ENCODE data around the gene HIPK4.
"Not testable (repeated sequence)": the region's sequence is repeated elsewhere in the genome, so short reads cannot be mapped to it uniquely, and the experiment has no call there.

HIPK4 gene

DNA sequence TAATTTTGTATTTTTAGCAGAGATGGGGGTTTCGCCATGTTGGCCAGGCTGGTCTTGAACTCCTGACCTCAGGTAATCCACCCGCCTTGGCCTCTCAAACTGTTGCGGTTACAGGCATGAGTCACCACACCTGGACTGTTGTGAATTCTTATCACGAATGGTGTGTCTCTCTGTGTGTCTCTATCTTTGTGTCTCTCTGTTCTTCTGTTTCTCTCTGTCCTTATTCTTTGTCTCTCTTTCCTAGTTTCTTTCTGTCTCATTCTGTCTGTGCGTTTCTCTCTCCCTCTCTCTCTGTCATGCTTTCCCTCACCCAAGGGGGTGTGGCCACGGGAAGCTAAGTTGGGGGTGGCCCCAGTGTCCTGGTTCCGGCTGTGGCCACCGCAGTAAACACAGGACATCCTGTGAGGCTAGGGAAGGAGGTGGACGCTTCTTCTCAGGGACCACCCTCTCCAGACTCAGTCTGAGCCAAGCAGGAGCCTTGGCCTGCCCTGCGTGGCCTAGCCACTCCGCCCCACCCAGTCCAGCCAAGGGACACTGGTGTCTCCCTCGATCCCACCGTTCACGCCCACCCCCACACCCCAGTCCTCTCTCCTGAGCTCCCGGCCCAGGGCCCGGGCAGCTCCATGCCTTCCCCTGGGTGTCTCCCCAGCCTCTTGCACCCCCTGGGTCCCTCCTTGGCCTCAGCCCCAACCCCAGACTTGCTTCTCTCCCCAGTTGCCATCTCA is 27.1 kb upstream of the HIPK4 start:
- DNase-seq (ENCODE audit: low read depth), result peak; percentile 63

DNA sequence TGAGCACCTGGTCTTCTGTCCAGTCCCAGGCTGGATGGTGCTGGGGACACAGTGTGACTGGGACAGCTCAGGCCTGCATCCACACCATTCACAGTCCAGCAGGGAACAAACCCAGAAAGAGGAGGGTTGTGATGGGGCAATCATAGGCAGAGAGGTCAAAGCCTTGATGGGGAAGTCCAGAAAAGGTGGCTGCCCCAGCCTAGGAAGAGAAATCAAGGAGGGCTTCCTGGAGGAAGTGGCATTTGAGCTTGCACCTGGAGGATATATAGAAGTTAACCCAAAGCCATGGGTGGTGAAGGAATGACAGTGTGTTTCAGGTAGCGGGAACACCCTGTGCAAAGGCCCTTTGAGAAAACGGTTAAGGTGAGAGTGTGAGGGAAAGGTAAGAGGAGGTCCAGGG is 25.8 kb upstream of the HIPK4 start:
- no peak for DNase-seq (ENCODE audit: low read depth)

DNA sequence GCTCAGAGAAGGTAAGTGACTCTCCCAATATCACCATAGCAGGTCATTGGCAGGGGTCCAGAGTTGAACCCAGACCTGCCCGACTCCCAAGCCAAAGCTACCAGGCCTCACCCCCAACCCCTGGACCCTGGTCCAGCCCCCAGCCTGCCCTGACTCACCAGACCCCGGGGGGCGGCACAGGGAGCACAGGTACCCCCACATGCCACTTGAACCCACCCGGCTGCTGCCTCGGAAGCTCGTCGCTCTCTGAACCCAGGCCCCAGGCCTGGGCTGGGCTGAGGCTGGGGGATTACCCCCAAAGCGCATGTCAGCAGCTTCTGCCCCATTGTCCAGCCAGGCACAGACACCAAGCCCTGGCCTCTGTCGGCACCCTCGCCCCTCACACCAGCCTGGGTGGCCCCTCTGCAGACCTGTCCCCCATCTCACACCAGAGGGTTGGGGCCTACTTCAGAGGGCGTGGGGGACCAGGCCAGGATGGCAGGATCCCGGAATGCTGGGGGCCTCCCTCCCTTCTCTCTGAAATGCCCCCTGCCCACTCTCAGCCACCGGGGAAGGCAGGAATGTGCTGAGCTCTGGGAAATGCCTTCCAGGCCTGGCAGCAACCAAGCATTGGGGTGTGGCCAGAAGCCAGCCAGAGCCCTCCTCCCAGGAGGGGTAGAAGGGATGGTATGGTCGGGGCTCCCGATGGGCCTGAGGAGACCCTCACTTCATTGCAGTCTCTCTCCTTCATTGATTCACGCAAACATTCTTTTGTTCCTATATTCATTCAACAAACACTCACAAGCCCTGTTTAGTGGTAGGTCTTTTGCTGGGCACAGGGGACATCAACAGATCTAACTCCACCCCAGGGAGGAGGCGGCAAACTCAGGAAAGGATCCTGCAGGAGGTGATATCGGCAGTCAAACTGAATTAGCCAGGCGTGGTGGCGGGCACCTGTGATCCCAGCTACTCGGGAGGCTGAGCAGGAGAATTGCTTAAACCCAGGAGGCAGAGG is 24.9 kb upstream of the HIPK4 start:
- DNase-seq (ENCODE audit: low read depth), result no peak

DNA sequence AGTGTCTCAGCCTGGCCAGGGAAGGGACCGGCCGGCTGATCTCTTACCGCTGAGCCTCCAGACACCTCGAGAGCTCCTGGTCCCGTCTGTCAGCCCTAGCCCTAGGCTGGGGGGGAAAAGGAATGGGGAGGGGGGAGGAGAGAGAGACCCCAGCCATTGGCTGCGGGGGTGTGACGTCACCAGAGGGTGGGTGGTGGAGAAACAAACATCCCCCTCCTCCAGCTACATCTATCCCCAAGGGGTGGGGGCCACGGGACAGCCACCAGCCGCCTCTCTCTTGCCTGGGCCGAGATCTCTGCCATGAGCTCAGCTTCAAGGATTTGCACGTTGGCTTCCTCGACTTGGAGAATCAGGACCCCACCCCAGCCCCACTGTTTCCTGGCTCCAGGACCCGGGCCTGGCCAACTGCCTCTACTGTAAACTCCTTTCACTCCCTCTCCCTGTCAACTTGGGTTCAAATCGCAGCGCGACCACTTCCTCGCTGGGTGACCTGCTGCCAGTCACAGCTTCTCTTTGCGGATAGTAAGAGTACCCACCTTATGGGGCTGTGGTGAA is 23.4 kb upstream of the HIPK4 start, which contains the start of gene PRX:
Gene PRX, minus strand, starts transcription at position 88 of the 555 bp plus-strand sequence. CDS start 5,446 bp downstream, outside the sequence.
- DNase-seq (ENCODE audit: low read depth), result no peak

DNA sequence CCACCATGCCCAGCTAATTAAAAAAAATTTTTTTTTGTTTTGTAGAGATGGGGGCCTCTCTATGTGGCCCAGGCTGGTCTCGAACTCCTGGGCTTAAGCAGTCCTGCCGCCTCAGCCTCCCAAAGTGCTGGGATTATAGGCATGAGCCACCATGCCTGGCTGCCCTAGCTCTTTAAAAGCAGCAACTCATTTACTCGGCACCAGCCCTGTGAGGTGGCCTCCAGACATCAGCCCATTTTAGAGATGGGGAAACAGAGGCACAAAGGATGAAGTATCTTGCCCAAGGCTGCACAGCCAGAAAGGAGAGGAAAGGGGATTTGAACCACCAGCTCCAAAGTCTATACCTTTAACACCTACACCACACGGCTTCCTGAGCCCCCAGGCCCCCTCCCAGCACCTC is 22.9 kb upstream of the HIPK4 start:
- no peak for DNase-seq (ENCODE audit: low read depth)

DNA sequence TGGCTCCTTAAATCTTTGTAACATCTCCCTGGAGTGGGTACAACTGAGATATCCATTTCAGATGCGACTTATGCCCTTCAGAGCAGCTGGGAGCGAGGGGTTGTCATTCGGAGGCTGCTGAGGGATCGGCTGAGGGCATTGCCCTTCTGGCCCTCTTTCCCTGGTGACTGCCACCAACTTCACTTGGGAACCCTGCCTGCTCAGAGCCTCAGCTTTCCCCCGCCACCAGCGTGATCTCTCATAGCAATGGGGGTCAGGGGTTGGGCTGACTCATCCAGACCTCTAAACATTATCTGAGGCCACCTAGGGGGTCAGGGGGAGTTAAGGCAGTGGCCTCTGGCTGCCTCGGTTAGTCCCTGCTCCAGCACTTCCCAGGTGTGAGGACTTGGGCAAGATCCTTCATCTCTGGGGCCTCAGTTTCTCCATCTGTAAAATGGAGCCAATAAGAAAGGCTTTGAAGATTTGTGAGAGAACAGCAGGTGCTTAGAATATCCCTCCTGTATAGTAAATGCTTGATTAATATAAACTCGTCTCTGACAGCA is 22.0 kb upstream of the HIPK4 start:
- DNase-seq (ENCODE audit: low read depth), result no peak

DNA sequence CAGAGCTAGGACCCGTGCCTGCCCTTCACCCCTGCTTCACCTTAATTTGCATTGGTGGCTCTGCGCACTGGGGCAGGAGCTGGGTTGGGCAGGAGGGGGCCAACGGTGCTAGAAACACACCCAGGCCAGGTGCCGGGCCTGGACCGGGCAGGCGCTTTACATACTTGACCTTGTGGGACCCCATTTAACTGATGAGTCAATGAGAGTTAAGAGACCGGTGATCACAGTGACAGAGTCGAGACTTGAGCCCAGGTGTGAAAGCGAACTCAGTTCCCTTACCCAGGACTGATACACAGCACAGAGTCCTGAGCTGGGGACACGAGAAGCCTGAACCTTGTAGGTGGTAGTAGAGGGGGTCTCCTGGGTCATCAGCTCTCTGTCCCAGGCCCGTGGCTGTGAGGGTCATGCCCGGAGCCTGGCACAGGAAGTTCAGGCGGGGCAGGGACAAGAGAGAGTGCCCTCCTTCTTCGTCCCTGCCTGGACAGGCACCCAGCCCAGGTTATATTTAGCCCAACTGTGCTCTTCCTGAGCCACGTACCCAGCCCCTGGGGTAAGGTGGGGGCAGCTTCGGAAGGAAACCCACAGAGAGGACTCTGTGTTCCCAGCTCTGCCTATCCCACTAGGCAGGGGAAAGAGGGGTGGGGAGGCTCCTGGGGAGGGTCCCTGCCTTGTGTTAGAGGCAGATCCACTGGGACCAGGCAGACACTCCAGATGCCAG is 21.3 kb upstream of the HIPK4 start:
- DNase-seq (ENCODE audit: low read depth), result peak; percentile 23

DNA sequence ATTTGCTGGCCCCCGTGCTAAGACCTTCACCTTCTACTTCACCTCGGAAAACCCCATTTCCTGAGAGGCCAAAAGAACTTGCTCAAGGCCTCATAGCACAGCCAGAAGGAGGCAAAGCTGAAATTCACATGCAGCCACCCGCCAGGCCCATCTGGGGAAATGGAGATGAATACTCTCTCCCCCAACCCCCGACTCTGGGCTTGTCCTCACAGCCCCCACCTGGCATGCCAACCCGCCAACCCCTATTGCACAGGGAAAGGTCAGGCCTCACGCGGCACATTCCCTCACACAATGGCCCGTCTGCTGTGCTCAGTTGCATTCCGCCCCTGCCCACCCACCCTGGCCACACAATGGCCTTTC is 20.0 kb upstream of the HIPK4 start:
- DNase-seq (ENCODE audit: low read depth), result no peak

DNA sequence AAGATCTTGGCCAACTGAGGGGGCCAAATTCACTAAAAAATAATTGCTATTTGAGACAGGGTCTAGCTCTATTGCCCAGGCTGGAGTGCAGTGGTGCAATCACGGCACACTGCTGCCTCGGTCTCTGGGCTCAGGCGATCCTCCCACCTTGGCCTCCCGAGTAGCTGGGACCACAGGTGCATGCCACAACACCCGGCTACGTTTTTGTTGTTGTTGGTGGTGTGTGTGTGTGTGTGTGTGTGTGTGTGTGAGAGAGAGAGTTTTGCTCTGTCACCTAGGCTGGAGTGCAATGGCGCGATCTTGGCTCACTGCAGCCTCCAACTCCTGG is 18.6 kb upstream of the HIPK4 start:
- DNase-seq (ENCODE audit: low read depth), result not testable (repeated sequence)

DNA sequence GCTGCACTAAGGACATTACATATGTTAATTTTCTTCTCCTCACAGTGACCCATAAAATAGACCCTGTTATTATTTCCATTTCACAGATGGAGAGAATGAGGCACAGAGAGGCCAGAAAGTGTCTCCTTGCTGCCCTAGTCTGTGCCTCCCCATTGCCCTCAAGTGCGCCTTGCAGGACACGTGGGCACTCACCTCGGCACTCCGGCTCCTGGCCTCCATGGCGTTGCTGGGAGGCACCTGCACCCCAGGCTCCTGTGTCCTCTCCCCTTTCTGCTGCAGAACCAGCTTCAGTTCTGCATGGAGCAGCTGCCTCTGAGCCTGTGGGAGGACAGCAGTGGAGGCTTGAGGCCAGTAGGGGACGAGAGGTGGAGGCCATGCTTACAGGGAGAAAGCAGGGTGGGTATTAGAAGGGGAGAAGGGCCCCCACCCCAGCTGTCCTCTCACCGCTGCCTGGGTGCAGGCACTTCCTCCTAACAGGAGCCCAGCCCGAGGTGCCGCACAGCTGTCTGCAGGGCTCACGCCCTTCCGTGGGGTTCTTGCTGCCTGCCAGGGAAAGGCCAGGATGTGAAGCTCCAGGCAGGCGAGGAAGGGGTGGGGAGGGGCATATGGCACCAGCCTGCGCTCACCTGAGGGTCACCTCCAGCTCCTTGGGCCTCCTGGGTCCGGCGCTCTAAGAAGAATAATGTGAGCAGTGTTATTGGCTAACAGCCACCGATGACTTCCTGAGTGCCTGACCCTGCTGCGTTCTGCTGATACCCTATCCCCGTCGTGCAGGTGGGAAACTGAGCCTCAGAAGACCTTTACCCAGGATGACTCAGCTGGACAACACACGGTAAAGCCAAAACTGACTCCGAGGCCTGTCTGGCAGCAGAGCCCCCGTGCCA is 18.0 kb upstream of the HIPK4 start:
- DNase-seq (ENCODE audit: low read depth), result no peak

DNA sequence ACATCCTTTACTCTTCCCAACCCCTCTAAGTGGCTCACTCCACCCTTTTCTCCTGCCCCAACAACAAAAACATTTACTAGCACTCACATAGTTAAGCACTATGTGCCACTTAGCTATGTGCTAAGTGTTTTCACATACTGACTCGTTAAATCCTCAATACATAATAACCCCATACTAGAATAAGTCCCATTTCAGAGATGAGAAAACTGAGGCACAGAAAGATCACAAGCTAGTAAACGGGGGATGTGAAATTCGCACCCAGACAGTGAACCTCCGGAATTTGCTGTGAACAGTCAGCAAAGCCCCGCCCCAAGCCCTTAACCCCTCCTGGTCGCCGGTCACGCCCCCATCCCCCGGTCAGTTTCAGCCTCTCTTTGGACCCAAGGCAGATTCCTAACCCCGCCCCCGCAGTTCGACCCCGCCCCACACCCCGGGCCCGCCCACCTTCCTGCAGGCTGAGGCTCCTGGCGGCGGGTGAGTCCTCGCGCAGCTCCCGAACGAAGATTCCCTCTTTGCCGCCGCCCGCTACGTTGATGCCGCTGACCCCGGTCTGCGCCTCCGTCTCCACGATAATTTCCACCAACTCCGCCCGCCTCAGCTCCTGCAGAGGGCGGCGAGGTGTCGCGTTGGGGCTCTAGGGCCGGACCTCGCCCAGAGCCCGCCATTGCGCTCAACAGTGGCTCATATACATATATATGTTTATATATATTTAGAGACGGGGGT is 13.4 kb upstream of the HIPK4 start:
- DNase-seq (ENCODE audit: low read depth), result peak; percentile 91

DNA sequence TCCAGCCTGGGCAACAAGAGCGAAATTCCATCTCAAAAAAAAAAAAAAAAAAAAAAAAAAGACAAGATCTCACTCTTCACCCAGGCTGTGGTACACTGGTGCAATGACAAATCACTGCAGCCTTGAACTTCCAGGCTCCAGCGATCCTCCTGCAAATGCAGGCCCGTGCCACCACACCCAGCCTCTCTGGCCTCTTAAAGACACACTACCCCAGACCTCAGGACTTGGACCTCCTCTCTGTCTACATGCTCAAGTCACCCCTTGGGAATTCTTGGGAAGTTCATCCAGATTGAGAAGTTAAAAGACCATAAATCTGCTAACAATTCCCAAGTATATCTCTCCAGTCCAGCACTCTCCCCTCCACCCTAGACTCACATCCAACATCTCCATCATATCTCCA is 10.6 kb upstream of the HIPK4 start:
- DNase-seq (ENCODE audit: low read depth), result peak; percentile 21

DNA sequence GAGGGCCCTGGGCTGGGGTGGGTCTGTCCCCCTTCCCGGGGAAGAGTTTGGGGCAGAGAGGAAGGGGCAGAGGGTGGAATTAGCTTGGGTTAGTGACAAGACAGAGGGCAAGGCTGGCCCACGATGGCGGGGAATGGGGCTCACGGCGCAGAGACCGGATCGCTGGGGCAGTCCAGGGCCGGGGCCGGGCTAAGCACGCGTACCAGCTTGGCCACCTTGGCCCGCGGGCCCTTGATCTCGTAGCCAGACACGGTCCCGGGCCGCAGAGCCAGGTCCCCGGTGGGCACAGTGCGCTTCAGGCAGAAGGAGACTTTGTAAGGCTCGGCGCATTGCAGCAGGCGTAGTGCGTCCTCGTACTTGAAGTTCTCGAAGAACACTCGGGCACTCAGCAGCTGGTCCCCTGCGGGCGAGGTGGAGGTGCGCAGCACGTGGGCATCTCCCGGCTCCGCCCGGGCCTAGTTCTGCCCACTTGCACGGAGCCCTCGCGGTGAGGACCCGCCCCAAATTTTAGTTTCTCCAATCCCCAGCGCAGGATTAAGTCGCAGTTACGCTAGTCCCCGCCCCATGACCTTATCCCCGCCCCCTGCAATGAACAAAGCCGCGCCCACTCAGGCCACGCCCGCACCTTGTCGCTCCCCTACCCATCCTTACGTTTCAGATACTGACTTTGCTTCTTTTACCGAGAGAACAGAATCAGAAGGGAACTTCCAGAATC is 8.6 kb upstream of the HIPK4 start:
- DNase-seq (ENCODE audit: low read depth), result no peak

DNA sequence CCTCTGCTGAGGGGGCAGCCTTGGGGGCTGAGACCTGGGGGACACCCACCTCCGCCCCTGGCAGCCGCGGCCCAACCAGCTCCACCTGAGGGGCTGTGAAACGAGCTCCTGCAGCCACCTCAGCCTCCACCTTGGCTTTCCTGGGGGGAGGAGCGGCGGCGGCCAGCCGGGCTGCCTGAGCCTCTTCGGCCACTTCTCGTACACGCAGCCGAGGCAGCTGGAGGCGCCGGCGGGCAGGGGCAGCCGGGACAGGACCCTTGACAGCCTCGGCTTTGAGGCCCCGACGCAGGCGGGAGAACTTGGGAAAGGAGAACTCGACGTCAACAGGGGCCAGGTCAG is 7.6 kb upstream of the HIPK4 start:
- no peak for DNase-seq (ENCODE audit: low read depth)

DNA sequence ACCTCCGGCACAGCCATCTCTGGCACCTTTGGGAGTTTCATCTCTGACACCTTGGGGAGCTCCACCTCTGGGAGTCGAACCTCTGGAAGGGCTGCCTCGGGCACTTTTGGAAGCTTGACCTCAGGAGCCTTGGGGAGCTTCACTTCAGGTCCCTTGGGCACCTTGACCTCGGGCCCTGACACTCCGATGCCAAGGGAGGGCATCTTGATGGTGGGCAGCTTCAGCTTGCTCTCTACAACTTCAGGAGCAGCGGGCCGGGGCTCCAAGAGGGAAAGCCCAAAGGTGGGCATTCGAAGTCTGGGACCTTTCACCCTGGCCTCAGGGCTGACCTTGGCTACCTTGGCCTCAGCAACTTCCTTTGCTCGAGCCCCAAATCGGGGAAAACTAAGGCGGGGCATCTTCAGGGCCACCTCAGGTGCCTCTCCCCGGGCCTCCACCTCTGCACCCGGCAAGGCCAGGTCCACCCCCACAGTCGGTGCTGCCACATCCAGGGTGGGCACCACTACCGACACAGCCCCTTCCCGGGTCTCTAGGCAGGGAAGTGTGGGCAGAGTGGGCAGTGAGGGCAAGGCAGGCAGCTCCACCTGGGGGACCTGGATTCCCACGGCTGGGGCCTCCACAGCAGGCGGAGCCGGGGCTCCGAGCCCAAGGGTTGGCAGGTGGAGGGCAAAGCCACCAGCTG is 7.0 kb upstream of the HIPK4 start:
- no peak for DNase-seq (ENCODE audit: low read depth)

DNA sequence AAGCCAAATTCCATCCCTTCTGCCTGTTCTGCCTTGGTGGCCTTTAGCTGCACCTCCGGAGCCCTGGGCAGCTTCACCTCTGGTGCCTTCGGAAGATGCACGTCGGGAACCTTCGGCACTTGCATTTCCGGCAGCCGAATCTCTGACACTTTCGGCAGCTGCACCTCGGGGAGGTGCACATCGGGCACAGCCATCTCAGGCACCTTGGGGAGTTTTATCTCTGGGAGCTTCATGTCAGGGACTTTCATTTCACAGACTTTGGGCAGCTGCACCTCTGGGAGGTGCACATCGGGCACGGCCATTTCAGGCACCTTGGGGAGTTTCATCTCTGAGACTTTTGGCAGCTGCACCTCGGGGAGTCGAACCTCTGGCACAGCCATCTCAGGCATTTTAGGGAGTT is 6.0 kb upstream of the HIPK4 start:
- DNase-seq (ENCODE audit: low read depth), result no peak

DNA sequence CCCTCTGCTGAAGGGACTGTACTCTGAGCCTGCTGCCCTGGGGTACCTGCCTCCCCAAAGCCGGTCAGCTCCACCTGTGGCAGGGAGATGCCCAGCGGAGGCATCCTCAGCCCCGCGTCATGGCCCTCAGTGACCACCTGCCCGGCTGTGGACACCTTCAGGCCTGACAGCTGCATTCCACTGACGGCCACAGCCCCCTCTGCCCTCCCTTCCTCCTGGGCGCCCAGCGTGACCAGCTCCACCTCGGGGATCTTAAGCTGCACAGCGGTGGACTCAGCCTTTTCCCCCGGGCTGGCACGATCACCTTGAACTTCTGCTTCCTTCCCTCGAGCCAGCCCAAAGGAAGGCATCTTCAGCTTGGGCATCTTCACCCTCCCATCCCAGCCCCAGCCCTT is 4.8 kb upstream of the HIPK4 start:
- no peak for DNase-seq (ENCODE audit: low read depth)

DNA sequence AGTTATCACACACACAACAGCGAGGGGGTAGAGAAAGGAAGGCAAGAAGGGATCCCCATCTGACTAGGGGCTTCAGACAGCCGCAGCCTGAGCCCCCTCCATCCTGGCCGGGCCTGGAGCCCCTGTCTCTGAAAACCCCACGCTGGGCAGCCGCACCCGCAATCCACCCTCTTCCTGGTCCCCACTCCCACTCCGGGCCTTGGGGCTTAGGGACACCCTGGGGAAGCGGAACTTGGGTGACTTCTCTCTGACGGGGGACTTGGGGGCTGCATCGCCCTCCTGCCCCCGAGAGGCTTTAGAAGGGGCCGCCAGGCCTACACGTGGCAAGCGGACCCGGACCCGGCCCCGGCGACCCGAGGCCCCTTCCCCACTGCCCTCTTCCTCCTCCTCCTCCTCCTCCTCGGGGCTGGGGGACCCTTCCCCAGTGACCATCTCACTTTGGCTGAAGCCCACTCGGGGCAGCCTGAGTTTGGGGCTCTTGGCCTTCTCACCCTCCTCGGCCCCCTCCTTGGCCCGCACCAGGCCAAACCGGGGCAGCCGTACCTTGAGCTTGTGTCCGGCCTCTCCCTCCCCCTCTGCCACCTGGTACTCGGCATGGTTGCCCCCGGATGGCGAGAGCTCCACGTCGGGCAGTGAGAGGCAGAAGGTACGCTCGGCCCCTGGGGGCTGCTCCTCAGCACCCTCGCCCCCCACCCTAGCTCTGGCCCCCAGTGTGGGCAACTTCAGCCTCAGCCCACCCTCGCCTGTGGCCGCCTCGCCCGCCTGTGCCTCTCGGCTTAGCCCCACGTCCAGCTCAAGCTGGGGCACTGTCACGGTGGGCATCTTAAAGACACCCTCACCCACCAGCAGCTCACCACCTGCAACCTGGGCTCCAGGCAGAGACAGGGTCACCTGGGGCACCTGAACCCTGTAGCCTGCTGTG is 4.2 kb upstream of the HIPK4 start:
- DNase-seq (ENCODE audit: low read depth), result no peak
